A673 (cell line): ENCODE measurements around the gene ATF5.

ENCODE experiments used
- CTCF ChIP-seq: fragments of 300-800, 200-600 bp; sonication (generic); conservative IDR thresholded peaks from 2 replicates; pipeline ENCODE4 v1.5.1; 2017; ENCODE audit warnings: low read depth, mild to moderate bottlenecking, antibody characterized with exemption, low read length, moderate library complexity, mixed read lengths
- EZH2 ChIP-seq: fragments of 200-600 bp; sonication (generic); IDR thresholded peaks from 2 replicates; pipeline ENCODE4 v1.6.1; 2017; ENCODE audit warnings: borderline replicate concordance, low read depth, mild to moderate bottlenecking, mixed read lengths, antibody characterized with exemption, low read length; ENCODE audit not compliant: poor library complexity, severe bottlenecking

- TF ChIP-seq EZH2 = no peak
- TF ChIP-seq CTCF = no peak
Observed at GRCh38 chr19:49971991-49972411, 43.0 kb downstream of the ATF5 start.
